Ascending aorta (tissue), 2 donors: ENCODE measurements around the gene CATSPERD. TPM values are rescaled to one million over a fixed set of nuclear protein-coding genes. Genes with fewer than 3 reads are reported as not detected.

ENCODE experiments used
- DNase-seq, 2 donors: peaks; one replicate each; pipeline ENCODE4 v3.0.0-alpha.2; 2019; ENCODE audit warnings: low spot score in 2 of 2
- H3K27ac ChIP-seq, 2 donors: fragments of 200-600 bp; sonication (generic); one replicate each; pipeline ENCODE4 v1.5.1; 2016 to 2017; ENCODE audit warnings: mild to moderate bottlenecking in 1 of 2
- H3K27me3 ChIP-seq: fragments of 200-600 bp; sonication (generic); one replicate; pipeline ENCODE4 v1.5.1; 2017
- H3K36me3 ChIP-seq, 2 donors: fragments of 200-600 bp; sonication (generic); one replicate each; pipeline ENCODE4 v1.5.1; 2016
- H3K4me1 ChIP-seq, 2 donors: fragments of 200-600 bp; sonication (generic); one replicate each; pipeline ENCODE4 v1.5.1; 2016 to 2017; ENCODE audit warnings: mild to moderate bottlenecking in 1 of 2
- H3K4me3 ChIP-seq, 2 donors: fragments of 200-600 bp; sonication (generic); one replicate each; pipeline ENCODE4 v1.5.1; 2016 to 2017; ENCODE audit warnings: mild to moderate bottlenecking in 1 of 2
- H3K9me3 ChIP-seq, 2 donors: fragments of 200-600 bp; sonication (generic); one replicate each; pipeline ENCODE4 v1.5.1; 2016
- intact Hi-C: fragments of 100-400 bp; cut with DNase I; formaldehyde crosslinking; loops from one replicate; pipeline ENCODE4 v1.15.1; 2023
- total RNA-seq: library from RNA; depleted of rRNA; stranded (reverse); fragments of >200 nt; gene quantifications from one replicate; pipeline ENCODE4 v1.1.0, GENCODE V29; 2016
- TF ChIP-seq, protein P1 (sequence below), 3 experiments: fragments of 200-600 bp in 2 of 3; fragments of 450-650 bp in 1 of 3; sonication (generic) in 2 of 3; IDR thresholded peaks; one replicate each; pipeline ENCODE4 v1.5.1; 2016 to 2019; ENCODE audit warnings: antibody characterized with exemption in 3 of 3, mild to moderate bottlenecking in 1 of 3, moderate library complexity in 1 of 3

CATSPERD gene
- total RNA-seq, 1 donor from 2014 or later, result not detected

DNA sequence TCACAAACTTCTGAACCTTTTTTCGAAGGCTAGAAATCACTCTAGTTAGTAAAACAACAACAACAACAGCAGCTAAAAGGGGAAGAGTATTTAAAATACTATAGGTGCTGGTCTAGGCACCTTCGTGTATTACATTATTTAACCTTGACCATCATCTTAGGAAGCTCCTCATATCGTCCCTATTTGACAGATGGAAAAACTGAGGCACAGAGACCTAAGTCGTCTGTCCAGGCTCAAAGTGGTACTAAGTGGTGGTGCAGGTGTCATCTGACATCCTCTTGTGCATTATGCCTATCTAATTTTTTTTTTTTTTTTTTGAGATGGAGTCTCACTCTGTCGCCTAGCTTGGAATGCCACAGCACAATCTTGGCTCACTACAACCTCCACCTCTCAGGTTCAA is 29.1 kb downstream of the CATSPERD start:
- intact Hi-C loops, result no loop called here
- DNase-seq, result no peak
- H3K4me1 ChIP-seq, result no peaks in the 10 kb centered on the region
- H3K9me3 ChIP-seq, result no peaks in the 10 kb centered on the region
- TF ChIP-seq, protein P1, sequence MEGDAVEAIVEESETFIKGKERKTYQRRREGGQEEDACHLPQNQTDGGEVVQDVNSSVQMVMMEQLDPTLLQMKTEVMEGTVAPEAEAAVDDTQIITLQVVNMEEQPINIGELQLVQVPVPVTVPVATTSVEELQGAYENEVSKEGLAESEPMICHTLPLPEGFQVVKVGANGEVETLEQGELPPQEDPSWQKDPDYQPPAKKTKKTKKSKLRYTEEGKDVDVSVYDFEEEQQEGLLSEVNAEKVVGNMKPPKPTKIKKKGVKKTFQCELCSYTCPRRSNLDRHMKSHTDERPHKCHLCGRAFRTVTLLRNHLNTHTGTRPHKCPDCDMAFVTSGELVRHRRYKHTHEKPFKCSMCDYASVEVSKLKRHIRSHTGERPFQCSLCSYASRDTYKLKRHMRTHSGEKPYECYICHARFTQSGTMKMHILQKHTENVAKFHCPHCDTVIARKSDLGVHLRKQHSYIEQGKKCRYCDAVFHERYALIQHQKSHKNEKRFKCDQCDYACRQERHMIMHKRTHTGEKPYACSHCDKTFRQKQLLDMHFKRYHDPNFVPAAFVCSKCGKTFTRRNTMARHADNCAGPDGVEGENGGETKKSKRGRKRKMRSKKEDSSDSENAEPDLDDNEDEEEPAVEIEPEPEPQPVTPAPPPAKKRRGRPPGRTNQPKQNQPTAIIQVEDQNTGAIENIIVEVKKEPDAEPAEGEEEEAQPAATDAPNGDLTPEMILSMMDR (IDR thresholded peaks at IDR 0.05), result no peak
- H3K4me3 ChIP-seq, result no peak overlapping the region
- H3K36me3 ChIP-seq, result no peaks in the 10 kb centered on the region
- no peak overlapping the region for H3K27ac ChIP-seq
- H3K27me3 ChIP-seq, result no peaks in the 10 kb centered on the region

GRCh38 chr19:5751709-5752108 is 31.3 kb downstream of the CATSPERD start:
- intact Hi-C loops, result no loop called here

DNA sequence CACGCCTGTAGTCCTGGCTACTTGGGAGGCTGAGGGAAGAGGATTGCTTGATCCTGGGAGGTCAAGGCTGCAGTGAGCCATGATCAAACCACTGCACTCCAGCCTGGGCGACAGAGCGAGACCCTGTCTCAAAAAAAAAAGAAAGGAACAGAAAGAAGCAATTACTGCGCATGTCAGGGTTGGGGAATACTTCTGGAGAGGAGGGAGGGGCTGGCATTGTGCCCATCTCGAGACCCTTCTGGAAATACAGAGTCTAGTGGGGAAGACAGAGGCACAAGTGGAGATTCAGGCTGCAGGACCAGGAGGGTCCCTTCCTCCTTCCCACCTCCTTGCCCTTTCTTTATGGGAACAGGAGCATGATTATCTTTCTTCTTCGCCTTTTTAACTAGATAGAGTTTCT is 33.3 kb downstream of the CATSPERD start:
- intact Hi-C loops, result no loop called here
- TF ChIP-seq, protein P1 (IDR thresholded peaks at IDR 0.05), result no peak
- DNase-seq, result no peak
- Histone ChIP-seq H3K9me3 (no peaks in the 10 kb centered on the region), H3K36me3 (no peaks in the 10 kb centered on the region), H3K27ac (no peak overlapping the region), H3K4me3 (no peak overlapping the region), H3K4me1 (no peaks in the 10 kb centered on the region), H3K27me3 (no peaks in the 10 kb centered on the region)

More at GRCh38 chr19:5751709-5752108, 31.3 kb downstream of the CATSPERD start:
- no peaks in the 10 kb centered on the region for H3K27me3 ChIP-seq
- H3K27ac ChIP-seq, result no peak overlapping the region
- DNase-seq, result no peak
- H3K4me1 ChIP-seq, result no peaks in the 10 kb centered on the region
- TF ChIP-seq, protein P1 (IDR thresholded peaks at IDR 0.05), result no peak
- H3K36me3 ChIP-seq, result no peaks in the 10 kb centered on the region
- H3K9me3 ChIP-seq, result no peaks in the 10 kb centered on the region
- no peak overlapping the region for H3K4me3 ChIP-seq

GRCh38 chr19:5762608-5763217 is 42.3 kb downstream of the CATSPERD start:
- H3K27me3 ChIP-seq, result no peaks in the 10 kb centered on the region
- intact Hi-C loops, result no loop called here
- H3K36me3 ChIP-seq, result no peaks in the 10 kb centered on the region
- TF ChIP-seq, protein P1 (IDR thresholded peaks at IDR 0.05), result no peak
- DNase-seq, result no peak
- H3K4me3 ChIP-seq, result no peak overlapping the region
- no peaks in the 10 kb centered on the region for H3K9me3 ChIP-seq
- H3K4me1 ChIP-seq, result no peaks in the 10 kb centered on the region
- no peak overlapping the region for H3K27ac ChIP-seq

DNA sequence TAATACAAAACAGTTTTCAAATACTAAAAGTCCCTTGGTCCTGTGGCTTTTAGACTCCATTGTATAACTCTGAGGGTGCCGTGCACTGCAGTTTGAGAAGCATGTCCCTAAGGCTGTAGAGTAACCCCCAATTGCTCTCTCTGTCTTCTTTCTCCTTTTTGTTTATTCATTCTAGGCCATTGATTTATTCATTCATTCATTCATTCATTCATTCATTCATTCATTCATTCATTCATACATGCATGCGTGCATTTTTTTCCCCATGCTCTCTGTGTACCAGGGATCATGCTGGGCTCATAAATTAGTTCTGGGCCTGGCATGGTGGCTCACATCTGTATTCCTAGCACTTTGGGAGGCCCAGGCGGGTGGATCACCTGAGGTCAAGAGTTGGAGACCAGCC is 44.8 kb downstream of the CATSPERD start:
- Histone ChIP-seq H3K27me3 (no peaks in the 10 kb centered on the region), H3K9me3 (no peaks in the 10 kb centered on the region), H3K27ac (no peak overlapping the region), H3K4me3 (no peak overlapping the region), H3K36me3 (no peaks in the 10 kb centered on the region), H3K4me1 (no peaks in the 10 kb centered on the region)
- DNase-seq, result no peak
- intact Hi-C loops, result no loop called here
- TF ChIP-seq, protein P1 (IDR thresholded peaks at IDR 0.05), result no peak

DNA sequence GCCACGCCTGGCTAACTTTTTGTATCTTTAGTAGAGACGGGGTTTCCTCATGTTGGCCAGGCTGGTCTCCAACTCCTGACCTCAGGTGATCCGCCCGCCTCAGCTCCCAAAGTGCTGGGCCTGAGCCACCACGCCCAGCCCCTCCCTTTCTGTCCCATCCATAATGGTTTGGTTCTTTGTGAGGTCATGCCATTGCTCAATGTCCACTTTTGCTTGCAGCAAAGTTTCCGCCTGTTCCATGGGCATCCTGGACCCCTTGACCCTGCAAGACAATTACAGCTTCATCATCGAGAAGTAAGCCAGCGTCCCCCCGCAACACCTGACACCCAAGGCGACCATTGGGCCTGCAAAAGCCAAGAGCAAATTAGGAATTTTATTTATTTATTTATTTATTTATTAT is 47.5 kb downstream of the CATSPERD start:
- TF ChIP-seq, protein P1 (IDR thresholded peaks at IDR 0.05), result no peak
- no peak overlapping the region for H3K4me3 ChIP-seq
- no peak overlapping the region for H3K27ac ChIP-seq
- no peaks in the 10 kb centered on the region for H3K27me3 ChIP-seq
- H3K36me3 ChIP-seq, result no peaks in the 10 kb centered on the region
- no peak for DNase-seq
- no peaks in the 10 kb centered on the region for H3K9me3 ChIP-seq
- no peaks in the 10 kb centered on the region for H3K4me1 ChIP-seq
- intact Hi-C loops, result no loop called here
